Measurements from ENCODE around the gene CLEC16A.

CLEC16A gene

DNA sequence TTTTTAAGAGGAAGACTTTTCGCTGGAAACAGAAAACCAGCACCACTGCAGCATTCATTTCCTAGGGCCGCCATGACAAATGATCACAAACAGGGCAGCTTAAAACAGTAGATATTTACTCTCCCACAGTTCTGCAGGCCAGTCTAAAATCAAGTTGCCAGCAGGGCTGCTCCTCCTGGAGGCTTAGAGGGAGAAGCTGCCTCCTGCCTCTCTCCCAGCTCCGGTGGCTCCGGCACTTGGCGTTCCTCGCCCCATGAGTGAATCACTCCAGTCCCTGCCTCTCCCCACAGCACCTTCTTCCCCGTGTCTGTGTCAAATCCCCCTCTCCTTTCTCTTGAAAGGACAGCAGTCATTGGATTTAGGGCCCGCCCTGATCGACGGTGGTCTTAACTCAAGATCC, 239.6 kb downstream of the CLEC16A start:
- DNase-seq, result no peak

DNA sequence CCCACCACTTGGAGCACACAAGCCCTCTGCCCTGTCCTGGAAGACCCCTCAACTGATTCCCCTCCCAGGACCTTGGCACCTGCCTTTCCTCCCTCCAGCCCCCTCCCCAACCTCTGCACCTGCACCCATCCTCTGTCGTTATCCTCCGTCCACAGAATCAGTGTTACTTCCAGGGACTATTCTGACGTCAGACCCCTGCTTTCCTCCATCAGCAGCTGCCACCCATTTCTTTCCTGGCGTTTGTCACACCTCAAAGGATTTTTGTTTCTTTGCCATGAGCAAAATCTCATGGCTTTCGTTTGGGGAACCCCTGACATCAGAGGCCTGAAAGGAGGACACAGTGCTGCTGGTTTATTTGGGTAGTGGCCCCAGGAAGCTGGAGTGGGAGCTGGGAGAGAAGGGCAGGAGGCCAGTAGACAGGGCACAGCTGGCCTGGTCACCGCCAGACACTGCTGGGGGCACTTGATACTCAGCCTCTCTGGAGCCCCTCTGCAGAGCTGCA, 243.2 kb downstream of the CLEC16A start:
- no peak for DNase-seq

- peak; percentile 58 for DNase-seq
Observed at GRCh38 chr16:11188801-11189740, 244.7 kb downstream of the CLEC16A start.

- no peak for DNase-seq
Observed at GRCh38 chr16:11190588-11191560, 246.5 kb downstream of the CLEC16A start.

GRCh38 chr16:11191665-11192064, 247.3 kb downstream of the CLEC16A start:
- DNase-seq, result no peak

DNA sequence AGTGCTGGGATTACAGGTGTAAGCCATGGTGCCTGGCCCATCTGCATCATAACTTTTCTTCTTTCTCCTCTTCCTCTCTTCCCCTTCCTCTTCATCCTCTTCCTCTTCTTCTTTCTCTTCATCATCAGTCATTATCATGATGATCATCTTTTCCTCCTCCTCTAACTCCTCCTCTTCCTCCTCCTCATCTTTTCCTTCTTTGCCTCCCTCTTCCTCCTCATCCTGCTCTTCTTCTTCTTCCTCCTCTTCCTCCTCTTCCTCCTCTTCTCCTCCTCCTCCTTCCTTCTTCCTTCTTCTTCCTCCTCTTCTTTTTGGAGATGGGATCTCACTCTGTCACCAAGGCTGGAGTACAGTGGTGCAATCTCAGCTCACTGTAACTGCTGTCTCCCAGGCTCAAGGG, 249.1 kb downstream of the CLEC16A start:
- DNase-seq, result no peak

DNA sequence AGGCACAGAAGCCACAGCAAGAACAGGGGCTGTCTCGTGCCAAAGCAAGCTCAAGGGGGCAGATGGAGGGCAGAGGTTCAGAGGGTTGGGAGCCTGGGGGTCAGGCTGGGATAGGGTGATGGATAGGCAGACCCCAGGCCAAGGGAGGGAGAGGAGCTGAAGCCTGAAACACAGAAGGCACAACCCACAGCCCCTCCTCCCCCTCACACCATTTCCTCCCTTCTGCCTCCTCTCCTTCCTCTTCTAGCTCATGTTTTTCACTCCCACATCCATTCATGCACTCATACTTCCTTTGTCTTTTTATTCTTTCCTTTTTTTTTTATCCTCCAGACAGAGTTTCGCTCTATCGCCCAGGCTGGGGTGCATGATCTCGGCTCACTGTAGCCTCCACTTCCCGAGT, 250.5 kb downstream of the CLEC16A start:
- DNase-seq, result no peak

- DNase-seq, result no peak
Observed at GRCh38 chr16:11196286-11196828, 252.0 kb downstream of the CLEC16A start.

DNA sequence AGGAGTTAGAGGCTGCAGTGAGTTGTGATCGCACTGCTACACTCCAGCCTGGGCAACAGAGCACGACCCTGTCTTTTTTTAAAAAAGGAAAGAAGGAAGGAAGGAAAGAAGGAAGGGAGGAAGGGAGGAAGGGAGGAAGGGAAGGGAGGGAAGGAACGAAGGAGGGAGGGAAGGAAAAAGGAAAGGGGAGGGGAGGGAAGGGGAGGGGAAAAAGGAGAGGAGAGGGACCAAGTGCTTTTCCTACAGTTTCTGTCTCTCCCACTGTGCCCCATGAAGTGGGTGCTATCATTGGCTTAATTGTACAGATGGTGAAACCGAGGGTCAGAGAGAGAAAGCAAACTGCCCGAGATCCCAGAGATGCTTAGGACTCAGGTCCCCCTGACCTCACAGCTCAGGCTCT, 254.0 kb downstream of the CLEC16A start:
- no peak for DNase-seq

DNA sequence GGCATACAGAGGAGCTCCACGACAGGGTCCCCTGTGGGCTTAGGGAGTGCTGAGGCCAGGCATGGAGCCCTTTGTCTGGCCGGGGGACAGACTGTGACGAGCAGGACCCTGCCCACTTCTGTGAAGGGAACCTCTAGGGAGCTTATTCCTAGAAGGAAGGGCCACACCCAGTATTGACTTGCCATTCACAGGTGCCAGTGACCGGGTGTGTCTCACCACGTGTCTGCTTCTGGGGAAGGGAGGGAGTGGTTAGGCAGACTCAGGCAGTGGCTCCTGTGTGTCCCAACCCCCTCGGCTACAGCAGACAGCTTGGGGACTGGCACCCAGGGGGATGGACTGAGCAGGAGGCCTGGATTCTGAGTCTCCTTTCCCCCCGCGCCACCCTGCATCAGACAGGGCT, 254.5 kb downstream of the CLEC16A start:
- no peak for DNase-seq

DNA sequence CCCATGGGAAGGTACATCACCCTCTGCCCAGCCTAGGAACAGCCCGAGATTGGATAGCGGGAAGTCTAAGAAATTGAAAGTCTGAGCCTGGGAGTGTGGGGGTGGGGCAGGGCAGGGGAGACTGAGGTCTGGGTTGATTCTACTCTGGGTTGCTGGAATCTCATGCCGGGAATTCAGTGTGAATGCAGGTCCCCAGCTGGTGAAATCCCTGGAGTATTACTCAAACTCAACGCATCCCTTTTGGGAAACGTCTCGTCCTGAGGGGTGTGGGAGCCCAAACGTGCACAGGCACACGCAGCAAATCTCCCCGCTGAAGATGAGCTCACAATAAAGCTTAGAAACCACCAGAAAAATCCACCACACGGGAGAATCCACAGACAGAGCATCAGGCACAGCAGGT, 256.2 kb downstream of the CLEC16A start:
- no peak for DNase-seq

GRCh38 chr16:11201498-11202259, 257.3 kb downstream of the CLEC16A start:
- no peak for DNase-seq

- DNase-seq, result no peak
Observed at GRCh38 chr16:11202260-11203091, 258.1 kb downstream of the CLEC16A start.

DNA sequence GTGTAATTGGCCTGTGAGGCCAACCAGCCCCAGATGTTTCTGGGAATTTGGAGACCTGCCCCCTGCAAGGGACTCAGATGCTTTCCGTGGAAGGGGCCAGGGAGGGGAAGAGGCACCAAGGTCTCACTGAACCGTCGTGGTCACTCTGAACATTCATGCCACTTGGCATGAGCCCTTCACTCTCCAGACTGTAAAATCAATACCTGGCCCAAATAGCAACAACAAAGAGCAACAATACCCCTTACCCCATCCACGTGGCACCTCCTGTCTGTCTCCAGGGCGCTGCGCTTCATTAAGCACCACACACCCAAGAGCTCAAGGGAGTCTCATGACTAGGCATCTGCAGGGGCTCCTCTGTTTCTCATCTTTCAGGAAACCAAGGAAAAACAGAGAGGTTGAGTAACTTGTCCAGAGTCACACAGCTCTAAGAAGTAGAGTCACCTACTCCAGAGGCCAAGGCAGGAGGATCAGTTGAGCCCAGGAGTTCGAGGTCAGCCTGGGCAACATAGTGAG, 258.8 kb downstream of the CLEC16A start:
- DNase-seq, result peak; percentile 4

- no peak for DNase-seq
Observed at GRCh38 chr16:11204513-11205047, 260.2 kb downstream of the CLEC16A start.

DNA sequence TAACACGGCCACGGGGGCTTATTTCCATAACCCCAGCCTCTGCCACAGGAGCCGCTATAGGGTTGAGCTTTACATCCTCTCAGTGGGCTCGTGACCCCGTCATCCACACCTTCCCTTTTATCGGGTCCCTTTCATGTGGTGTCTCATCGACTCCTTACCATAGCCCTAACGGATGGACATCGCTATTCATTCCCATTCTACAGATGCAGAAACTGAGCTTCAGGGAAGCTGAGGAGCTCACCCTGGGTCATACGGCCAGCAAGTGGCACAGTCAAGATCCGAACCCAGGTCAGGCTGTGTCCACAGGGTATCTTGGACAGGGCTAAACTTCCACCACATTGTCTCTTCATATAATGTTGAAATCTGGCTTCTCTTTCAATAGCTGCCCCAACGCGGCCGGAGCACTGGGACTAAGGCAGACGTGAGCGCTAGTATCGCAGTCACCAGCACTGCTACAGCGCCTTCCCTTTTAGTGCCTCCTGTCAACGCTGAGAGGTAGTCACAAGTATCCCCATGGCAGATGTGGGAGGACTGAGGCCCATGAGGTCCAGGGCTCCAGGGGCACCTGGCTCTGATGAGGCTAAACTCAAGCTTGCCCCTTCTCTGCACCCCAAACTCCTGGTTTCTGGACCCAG, 260.8 kb downstream of the CLEC16A start:
- DNase-seq, result no peak

GRCh38 chr16:11205754-11206581, 261.6 kb downstream of the CLEC16A start:
- no peak for DNase-seq

GRCh38 chr16:11207646-11208045, 263.3 kb downstream of the CLEC16A start:
- DNase-seq, result no peak

DNA sequence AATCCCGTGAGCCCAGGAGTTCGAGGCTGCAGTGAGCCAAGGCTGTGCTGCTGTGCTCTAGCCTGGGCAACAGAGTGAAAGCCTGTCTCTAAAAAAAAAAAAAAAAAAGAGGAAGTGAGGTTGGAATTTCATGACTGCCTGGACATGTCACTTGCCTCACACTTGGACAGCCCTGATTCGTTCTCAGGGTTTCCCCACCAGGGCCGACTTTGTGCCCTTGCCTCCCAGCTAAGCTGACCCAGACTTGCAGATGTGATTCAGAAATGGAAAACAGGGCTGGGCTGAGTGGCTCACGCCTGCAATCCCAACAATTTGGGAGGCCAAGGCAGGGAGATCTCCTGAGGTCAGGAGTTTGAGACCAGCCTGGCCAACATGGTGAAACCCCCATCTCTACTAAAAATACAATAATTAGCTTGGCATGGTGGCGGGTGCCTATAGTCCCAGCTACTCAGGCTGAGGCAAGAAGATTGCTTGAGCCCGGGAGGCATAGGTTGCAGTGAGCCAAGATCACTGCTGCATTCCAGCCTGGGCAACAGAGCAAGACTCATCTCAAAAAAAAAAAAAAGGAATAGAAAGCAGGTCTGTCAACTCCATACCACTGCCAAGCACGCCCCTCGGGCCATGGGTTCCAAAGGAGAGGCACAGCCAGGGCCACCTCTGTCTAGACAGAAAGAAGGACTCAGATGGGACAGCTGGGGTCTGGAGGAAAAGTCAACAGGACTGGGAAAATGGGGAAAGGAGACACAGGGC, 264.7 kb downstream of the CLEC16A start:
- DNase-seq, result no peak

Data from DMS79 treated with DMSO at 0.1 percent for 48 hours (cell line).